NB4 (cell line): Measurements from ENCODE around the gene PAH.

Source experiments
- MYC ChIP-seq: IDR thresholded peaks from 2 replicates; pipeline ENCODE4 v1.6.1; 2011; ENCODE audit warnings: low read depth, low read length
- POLR2A ChIP-seq: IDR thresholded peaks from 2 replicates; pipeline ENCODE4 v1.6.1; 2011; ENCODE audit warnings: mild to moderate bottlenecking; ENCODE audit not compliant: insufficient read length; ENCODE audit errors: extremely low read depth
- TF ChIP-seq, protein P1 (sequence below): IDR thresholded peaks from one replicate; pipeline ENCODE4 v1.5.1; 2012; ENCODE audit warnings: low read depth, low read length

DNA sequence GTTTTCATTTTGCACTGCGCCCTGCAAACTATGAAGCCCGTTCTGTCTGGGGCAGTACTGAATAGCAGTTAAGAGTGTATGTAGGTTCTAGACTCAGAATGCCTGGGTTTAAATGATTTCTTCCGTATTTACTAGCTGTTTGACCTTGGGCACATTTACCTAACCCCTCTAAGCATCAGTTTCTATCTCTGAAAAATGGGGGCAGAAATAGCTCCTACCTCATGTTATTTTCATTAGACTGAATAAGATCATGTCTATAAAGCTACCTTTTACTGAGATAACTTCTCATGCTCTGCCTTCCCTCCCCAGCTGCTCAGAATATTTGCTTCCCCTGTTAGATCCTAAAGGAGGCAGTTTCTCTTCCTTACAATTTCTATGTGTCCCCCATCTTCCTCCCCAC is 5.7 kb downstream of the PAH start:
- TF ChIP-seq MYC = no peak
- TF ChIP-seq, protein P1, sequence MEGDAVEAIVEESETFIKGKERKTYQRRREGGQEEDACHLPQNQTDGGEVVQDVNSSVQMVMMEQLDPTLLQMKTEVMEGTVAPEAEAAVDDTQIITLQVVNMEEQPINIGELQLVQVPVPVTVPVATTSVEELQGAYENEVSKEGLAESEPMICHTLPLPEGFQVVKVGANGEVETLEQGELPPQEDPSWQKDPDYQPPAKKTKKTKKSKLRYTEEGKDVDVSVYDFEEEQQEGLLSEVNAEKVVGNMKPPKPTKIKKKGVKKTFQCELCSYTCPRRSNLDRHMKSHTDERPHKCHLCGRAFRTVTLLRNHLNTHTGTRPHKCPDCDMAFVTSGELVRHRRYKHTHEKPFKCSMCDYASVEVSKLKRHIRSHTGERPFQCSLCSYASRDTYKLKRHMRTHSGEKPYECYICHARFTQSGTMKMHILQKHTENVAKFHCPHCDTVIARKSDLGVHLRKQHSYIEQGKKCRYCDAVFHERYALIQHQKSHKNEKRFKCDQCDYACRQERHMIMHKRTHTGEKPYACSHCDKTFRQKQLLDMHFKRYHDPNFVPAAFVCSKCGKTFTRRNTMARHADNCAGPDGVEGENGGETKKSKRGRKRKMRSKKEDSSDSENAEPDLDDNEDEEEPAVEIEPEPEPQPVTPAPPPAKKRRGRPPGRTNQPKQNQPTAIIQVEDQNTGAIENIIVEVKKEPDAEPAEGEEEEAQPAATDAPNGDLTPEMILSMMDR = no peak
- TF ChIP-seq POLR2A = no peak
